Mucosa of gallbladder (tissue), 1 donor: ENCODE data around the gene FAM219A. TPM values are rescaled to one million over a fixed set of nuclear protein-coding genes. Genes with fewer than 3 reads are reported as not detected.

Source experiments
- DNase-seq: peaks from one replicate; pipeline ENCODE4 v3.0.0-alpha.2; 2020; ENCODE audit warnings: low spot score
- total RNA-seq: library from RNA; stranded (reverse); gene quantifications from one replicate; pipeline ENCODE4 v1.2.1, GENCODE V29; 2021
- donor health status: DM: no; HTN: no; CAD: no.

Gene FAM219A
- total RNA-seq, 1 donor from 2014 or later: 24.0 TPM

DNA sequence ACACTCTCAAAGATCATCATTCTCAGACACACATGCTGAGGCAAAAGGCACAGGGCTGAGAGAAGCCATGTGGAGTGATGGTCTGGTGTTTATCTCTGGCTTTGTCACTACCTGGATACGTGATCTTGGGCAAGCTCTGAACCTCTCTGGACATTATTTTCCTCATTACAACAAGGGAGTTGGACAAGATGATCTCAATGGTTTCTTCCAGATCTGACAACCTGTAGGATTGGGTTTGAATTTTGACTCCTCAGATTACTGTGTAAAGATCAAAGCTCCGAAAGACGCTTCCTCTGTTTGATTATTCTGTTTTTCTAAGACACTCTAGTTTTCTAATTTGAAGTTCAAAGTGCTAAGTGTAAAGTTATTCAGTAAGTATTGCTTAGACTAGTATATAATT lies 109.0 kb downstream of the FAM219A start:
- DNase-seq: no peak

Other genes starting within 250 kb of the FAM219A start
- gene KIF24, start 129.3 kb downstream of the FAM219A start, total RNA-seq: 1.9 TPM
- 25.5 TPM for gene NUDT2, start 129.0 kb downstream of the FAM219A start, total RNA-seq
- 94.5 TPM for gene MYORG, start 81.7 kb downstream of the FAM219A start, total RNA-seq
- 0.52 TPM for gene DNAI1, start 235 bp upstream of the FAM219A start, total RNA-seq
- gene ENHO, start 64.4 kb upstream of the FAM219A start, total RNA-seq: 1.7 TPM
- 23.0 TPM for gene CNTFR, start 131.2 kb upstream of the FAM219A start, total RNA-seq
- 28.7 TPM for gene RPP25L, start 153.5 kb upstream of the FAM219A start, total RNA-seq
- gene DCTN3, start 161.9 kb upstream of the FAM219A start, total RNA-seq: 81.9 TPM
- not detected for gene ARID3C, start 170.5 kb upstream of the FAM219A start, total RNA-seq
- gene SIGMAR1, start 179.2 kb upstream of the FAM219A start, total RNA-seq: 77.1 TPM
- gene GALT, start 188.1 kb upstream of the FAM219A start, total RNA-seq: 63.6 TPM
- 37.0 TPM for gene IL11RA, start 193.6 kb upstream of the FAM219A start, total RNA-seq
- gene CCL27, start 204.1 kb upstream of the FAM219A start, total RNA-seq: not detected
- 4.1 TPM for gene CCL19, start 232.7 kb upstream of the FAM219A start, total RNA-seq